GM21447 (cell line): ENCODE data around the gene COP1.
"Not testable (repeated sequence)": the region's sequence is repeated elsewhere in the genome, so short reads cannot be mapped to it uniquely, and the experiment has no call there.

ENCODE experiments used
- ATAC-seq: cut with Tn5 transposase; IDR thresholded peaks from one replicate; pipeline ENCODE4 v1.9.1; 2021; ENCODE audit not compliant: unreplicated experiment

The COP1 gene

GRCh38 chr1:176136891-176137290, 70.2 kb downstream of the COP1 start:
- no peak for ATAC-seq

GRCh38 chr1:176134666-176135065, 72.4 kb downstream of the COP1 start:
- no peak for ATAC-seq

GRCh38 chr1:176122282-176122681, 84.8 kb downstream of the COP1 start:
- ATAC-seq: no peak

- no peak for ATAC-seq
Observed at GRCh38 chr1:176119549-176119948, 87.5 kb downstream of the COP1 start.

- no peak for ATAC-seq
Observed at GRCh38 chr1:176118985-176119384, 88.1 kb downstream of the COP1 start.

- ATAC-seq: no peak
Observed at GRCh38 chr1:176111835-176112234, 95.3 kb downstream of the COP1 start.

GRCh38 chr1:176110203-176110602, 96.9 kb downstream of the COP1 start:
- ATAC-seq: no peak

GRCh38 chr1:176102768-176103350, 104.2 kb downstream of the COP1 start:
- ATAC-seq: no peak

GRCh38 chr1:176101951-176102642, 105.0 kb downstream of the COP1 start:
- no peak for ATAC-seq

- no peak for ATAC-seq
Observed at GRCh38 chr1:176098560-176098959, 108.5 kb downstream of the COP1 start.

- ATAC-seq: no peak
Observed at GRCh38 chr1:176096015-176096414, 111.1 kb downstream of the COP1 start.

GRCh38 chr1:176090766-176091165, 116.3 kb downstream of the COP1 start:
- ATAC-seq: no peak

- not testable (repeated sequence) for ATAC-seq
Observed at GRCh38 chr1:176087746-176088145, 119.3 kb downstream of the COP1 start.

- no peak for ATAC-seq
Observed at GRCh38 chr1:176073524-176074157, 133.4 kb downstream of the COP1 start.

- no peak for ATAC-seq
Observed at GRCh38 chr1:176068901-176069300, 138.2 kb downstream of the COP1 start.

- ATAC-seq: no peak
Observed at GRCh38 chr1:176068256-176068655, 138.8 kb downstream of the COP1 start.

GRCh38 chr1:176066709-176067108, 140.4 kb downstream of the COP1 start:
- no peak for ATAC-seq

- ATAC-seq: no peak
Observed at GRCh38 chr1:176058686-176059085, 148.4 kb downstream of the COP1 start.

GRCh38 chr1:176056312-176056711, 150.8 kb downstream of the COP1 start:
- ATAC-seq: no peak

- no peak for ATAC-seq
Observed at GRCh38 chr1:176055398-176055797, 151.7 kb downstream of the COP1 start.

- ATAC-seq: no peak
Observed at GRCh38 chr1:176051902-176052518, 155.1 kb downstream of the COP1 start.

GRCh38 chr1:176051402-176051801, 155.7 kb downstream of the COP1 start:
- no peak for ATAC-seq
